Endodermal cell (in vitro differentiated cells): ENCODE data around the gene CCNG2. TPM values are rescaled to one million over a fixed set of nuclear protein-coding genes. Genes with fewer than 3 reads are reported as not detected.

Experiments
- DNase-seq: peaks from one replicate; pipeline ENCODE4 v3.0.0-alpha.2; 2017
- H3K27ac ChIP-seq: 2 replicates; pipeline ENCODE4 v1.5.1; 2013; ENCODE audit warnings: mild to moderate bottlenecking, low read depth, low read length, moderate library complexity
- H3K27me3 ChIP-seq: 2 replicates; pipeline ENCODE4 v1.6.1; 2013; ENCODE audit warnings: mild to moderate bottlenecking, low read length, moderate library complexity; ENCODE audit not compliant: insufficient read depth, control insufficient read depth, poor library complexity, severe bottlenecking
- H3K36me3 ChIP-seq: 2 replicates; pipeline ENCODE4 v1.7.0; 2013; ENCODE audit warnings: mild to moderate bottlenecking, low read length, moderate library complexity; ENCODE audit not compliant: control insufficient read depth, insufficient read depth
- H3K4me1 ChIP-seq: one replicate; pipeline ENCODE4 v1.7.0; 2013; ENCODE audit warnings: low read length; ENCODE audit not compliant: control insufficient read depth, insufficient read depth
- H3K4me3 ChIP-seq: 2 replicates; pipeline ENCODE4 v1.5.1; 2013; ENCODE audit warnings: mild to moderate bottlenecking, low read length, moderate library complexity
- H3K9ac ChIP-seq: 2 replicates; pipeline ENCODE4 v1.6.1; 2013; ENCODE audit warnings: mild to moderate bottlenecking, low read length, moderate library complexity; ENCODE audit not compliant: poor library complexity, severe bottlenecking; ENCODE audit errors: extremely low read depth
- H3K9me3 ChIP-seq: 2 replicates; pipeline ENCODE4 v1.6.1; 2013; ENCODE audit warnings: mild to moderate bottlenecking, low read length, moderate library complexity; ENCODE audit not compliant: control insufficient read depth
- H3K27ac Mint-ChIP-seq: 2 replicates; pipeline ENCODE4 v1.8.0; 2020; ENCODE audit warnings: mixed read lengths
- H3K27me3 Mint-ChIP-seq: 2 replicates; pipeline ENCODE4 v1.8.0; 2021; ENCODE audit warnings: mild to moderate bottlenecking, mixed read lengths; ENCODE audit not compliant: insufficient read depth
- H3K36me3 Mint-ChIP-seq: 2 replicates; pipeline ENCODE4 v1.8.0; 2020; ENCODE audit warnings: low read depth, mixed read lengths
- H3K4me1 Mint-ChIP-seq: 2 replicates; pipeline ENCODE4 v1.8.0; 2020; ENCODE audit warnings: mixed read lengths
- H3K4me3 Mint-ChIP-seq: 2 replicates; pipeline ENCODE4 v1.8.0; 2020; ENCODE audit warnings: mild to moderate bottlenecking, moderate library complexity, mixed read lengths
- H3K9me3 Mint-ChIP-seq: 2 replicates; pipeline ENCODE4 v1.8.0; 2020; ENCODE audit warnings: mild to moderate bottlenecking, mixed read lengths
- WGBS, 2 experiments: methylation state at CpG; one replicate each; pipeline versions ENCODE4 v1.1.5 to v1.1.7; 2013; ENCODE audit warnings: missing lambda C conversion rate in 2 of 2, mixed read lengths in 1 of 2; ENCODE audit not compliant: insufficient coverage in 1 of 2, insufficient read length in 1 of 2; 5-methylcytosine and 5-hydroxymethylcytosine counted together
- total RNA-seq, 2 donors: library from RNA; stranded (reverse); fragmentation: NEBNext Ultra II Directional in 1 of 2; extraction: Animal tissue kit (Norgen Biotek cat#: 25700) in 1 of 2; gene quantifications; 2 replicates in 1 of 2; 3 replicates in 1 of 2; pipeline ENCODE4 v1.2.1, GENCODE V29; 2021
- TF ChIP-seq, protein P1 (sequence below): fragments of 200-600 bp; sonication (generic); conservative IDR thresholded peaks from 2 replicates; pipeline ENCODE4 v1.5.0; 2021; ENCODE audit warnings: antibody characterized with exemption, mild to moderate bottlenecking

The CCNG2 gene
- total RNA-seq, 2 donors from 2014 or later, result 39.7 to 41.5 TPM

- DNase-seq, result no peak
- H3K9me3 ChIP-seq, result no peaks in the 10 kb centered on the region
- H3K36me3 ChIP-seq, result no peaks in the 10 kb centered on the region
- TF ChIP-seq, protein P1, sequence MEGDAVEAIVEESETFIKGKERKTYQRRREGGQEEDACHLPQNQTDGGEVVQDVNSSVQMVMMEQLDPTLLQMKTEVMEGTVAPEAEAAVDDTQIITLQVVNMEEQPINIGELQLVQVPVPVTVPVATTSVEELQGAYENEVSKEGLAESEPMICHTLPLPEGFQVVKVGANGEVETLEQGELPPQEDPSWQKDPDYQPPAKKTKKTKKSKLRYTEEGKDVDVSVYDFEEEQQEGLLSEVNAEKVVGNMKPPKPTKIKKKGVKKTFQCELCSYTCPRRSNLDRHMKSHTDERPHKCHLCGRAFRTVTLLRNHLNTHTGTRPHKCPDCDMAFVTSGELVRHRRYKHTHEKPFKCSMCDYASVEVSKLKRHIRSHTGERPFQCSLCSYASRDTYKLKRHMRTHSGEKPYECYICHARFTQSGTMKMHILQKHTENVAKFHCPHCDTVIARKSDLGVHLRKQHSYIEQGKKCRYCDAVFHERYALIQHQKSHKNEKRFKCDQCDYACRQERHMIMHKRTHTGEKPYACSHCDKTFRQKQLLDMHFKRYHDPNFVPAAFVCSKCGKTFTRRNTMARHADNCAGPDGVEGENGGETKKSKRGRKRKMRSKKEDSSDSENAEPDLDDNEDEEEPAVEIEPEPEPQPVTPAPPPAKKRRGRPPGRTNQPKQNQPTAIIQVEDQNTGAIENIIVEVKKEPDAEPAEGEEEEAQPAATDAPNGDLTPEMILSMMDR, result peak; percentile 29
- Mint-ChIP-seq H3K4me3 (no peak overlapping the region), H3K9me3 (no peaks in the 10 kb centered on the region), H3K4me1 (peaks cover 20% of the 10 kb centered on the region), H3K27ac (no peak overlapping the region), H3K36me3 (no peaks in the 10 kb centered on the region), H3K27me3 (peaks cover 58% of the 10 kb centered on the region)
- no peak overlapping the region for H3K9ac ChIP-seq
- peaks cover 24% of the 10 kb centered on the region for H3K27me3 ChIP-seq
- 73 to 83% methylated on average over 2 to 4 of the region's 4 CpGs for WGBS, 2 experiments
- no peak overlapping the region for H3K27ac ChIP-seq
- no peak overlapping the region for H3K4me3 ChIP-seq
- H3K4me1 ChIP-seq, result peaks cover 15% of the 10 kb centered on the region
Observed at GRCh38 chr4:77181720-77182119, 24.7 kb downstream of the CCNG2 start.

GRCh38 chr4:77183777-77184420, 26.9 kb downstream of the CCNG2 start:
- H3K9me3 Mint-ChIP-seq, result no peaks in the 10 kb centered on the region
- no peak for DNase-seq
- Histone ChIP-seq H3K9ac (no peak overlapping the region), H3K4me3 (no peak overlapping the region), H3K27ac (no peak overlapping the region), H3K36me3 (no peaks in the 10 kb centered on the region), H3K9me3 (no peaks in the 10 kb centered on the region), H3K4me1 (no peaks in the 10 kb centered on the region), H3K27me3 (peaks cover 24% of the 10 kb centered on the region)
- H3K4me1 Mint-ChIP-seq, result no peaks in the 10 kb centered on the region
- H3K27ac Mint-ChIP-seq, result no peak overlapping the region
- H3K4me3 Mint-ChIP-seq, result no peak overlapping the region
- peaks cover 47% of the 10 kb centered on the region for H3K27me3 Mint-ChIP-seq
- TF ChIP-seq, protein P1, result no peak
- 86 to 93% methylated on average over 3 to 6 of the region's 6 CpGs for WGBS, 2 experiments
- no peaks in the 10 kb centered on the region for H3K36me3 Mint-ChIP-seq

DNA sequence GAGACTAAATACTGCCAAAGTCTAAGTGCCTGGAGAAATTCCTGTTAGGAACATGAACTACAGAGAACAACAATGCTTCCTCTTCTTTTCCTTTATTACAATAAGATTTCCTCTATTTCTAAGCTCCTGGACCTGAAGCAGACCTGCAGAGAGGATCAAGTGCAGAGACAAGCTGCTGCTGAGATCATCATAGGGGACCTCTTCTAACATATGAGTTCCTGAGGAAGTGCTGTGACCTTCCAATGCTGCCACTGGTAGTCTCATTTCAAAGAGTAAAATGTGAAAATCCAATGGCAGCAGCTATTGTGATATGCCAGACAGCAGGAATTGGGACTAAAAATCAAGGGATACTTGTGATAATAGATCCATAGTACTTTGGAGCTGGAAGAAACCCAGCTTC, 28.0 kb downstream of the CCNG2 start:
- H3K27ac ChIP-seq, result no peak overlapping the region
- peaks cover 39% of the 10 kb centered on the region for H3K27me3 Mint-ChIP-seq
- H3K36me3 Mint-ChIP-seq, result no peaks in the 10 kb centered on the region
- no peaks in the 10 kb centered on the region for H3K4me1 Mint-ChIP-seq
- H3K9me3 ChIP-seq, result no peaks in the 10 kb centered on the region
- no peak for DNase-seq
- peaks cover 24% of the 10 kb centered on the region for H3K27me3 ChIP-seq
- H3K4me3 Mint-ChIP-seq, result no peak overlapping the region
- H3K4me1 ChIP-seq, result no peaks in the 10 kb centered on the region
- no peak overlapping the region for H3K9ac ChIP-seq
- no peak overlapping the region for H3K4me3 ChIP-seq
- H3K9me3 Mint-ChIP-seq, result no peaks in the 10 kb centered on the region
- H3K36me3 ChIP-seq, result no peaks in the 10 kb centered on the region
- TF ChIP-seq, protein P1, result no peak
- H3K27ac Mint-ChIP-seq, result no peak overlapping the region
